Fibroblast of skin of right quadriceps (primary cell): ENCODE measurements around the gene SH3D19.
"Not testable (repeated sequence)": the region's sequence is repeated elsewhere in the genome, so short reads cannot be mapped to it uniquely, and the experiment has no call there.

Experiments
- DNase-seq: peaks from one replicate; pipeline ENCODE4 v3.0.0-alpha.2; 2013

Gene SH3D19

DNA sequence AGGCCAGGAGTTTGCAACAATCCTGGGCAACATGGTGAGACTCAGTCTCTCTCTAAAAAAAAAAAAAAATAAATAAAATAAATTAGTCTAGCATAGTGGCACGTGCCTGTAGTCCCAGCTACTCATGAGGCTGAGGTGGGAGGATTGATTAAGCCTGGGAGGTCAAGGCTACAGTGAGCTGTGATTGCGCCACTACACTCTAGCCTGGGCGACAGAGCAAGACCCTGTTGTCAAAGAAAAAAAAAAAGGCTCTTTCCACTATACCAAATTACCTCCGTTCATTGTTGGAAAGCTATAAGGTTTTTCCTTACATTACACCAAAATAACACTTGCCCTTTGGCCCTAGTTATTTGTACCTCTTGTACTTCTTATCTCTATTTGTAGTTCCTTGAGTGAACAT is 58.3 kb downstream of the SH3D19 start:
- DNase-seq: no peak

DNA sequence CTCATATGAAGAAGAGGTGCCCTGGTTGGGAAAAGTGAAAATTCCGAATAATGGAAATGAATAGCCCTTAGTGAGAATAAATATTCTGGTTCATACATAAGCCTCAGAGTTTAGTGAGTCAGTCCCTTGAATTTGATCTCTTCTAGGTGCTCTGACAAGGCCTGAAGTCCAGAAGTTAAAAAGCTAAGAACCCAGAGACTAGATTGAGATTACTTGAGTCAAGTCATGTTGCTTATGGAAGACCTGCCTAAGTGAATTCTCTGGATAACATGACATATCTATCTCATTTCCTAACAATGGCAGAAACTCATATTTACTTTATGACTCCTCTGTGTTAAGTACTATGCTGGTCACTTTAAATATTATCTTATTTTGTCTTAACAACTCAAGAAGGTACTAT is 58.9 kb downstream of the SH3D19 start:
- no peak for DNase-seq

GRCh38 chr4:151263455-151263854 is 62.0 kb downstream of the SH3D19 start:
- DNase-seq: no peak

GRCh38 chr4:151260526-151260925 is 64.9 kb downstream of the SH3D19 start:
- peak; percentile 11 for DNase-seq

DNA sequence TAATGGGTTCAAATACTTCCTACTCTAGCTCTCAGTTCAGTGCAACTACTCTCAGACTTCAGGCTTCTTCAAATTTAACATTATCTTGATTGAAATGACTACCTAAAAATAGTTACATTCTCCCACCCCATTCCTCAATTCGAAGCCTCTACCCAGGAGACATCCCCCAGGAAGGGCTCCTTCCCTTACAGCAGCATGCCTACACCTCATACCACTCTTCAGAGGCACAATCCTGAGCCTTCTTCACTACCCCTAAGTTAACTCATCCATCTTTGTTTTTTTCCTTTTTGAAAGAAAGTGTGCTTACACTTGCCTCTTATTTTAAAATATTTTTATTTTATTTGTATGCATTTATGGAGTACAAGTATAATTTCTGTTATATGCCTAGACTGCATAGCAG is 65.7 kb downstream of the SH3D19 start:
- DNase-seq: no peak

GRCh38 chr4:151257704-151258103 is 67.7 kb downstream of the SH3D19 start:
- DNase-seq: no peak

- no peak for DNase-seq
These were observed 69.3 kb downstream of the SH3D19 start for GRCh38 chr4:151256134-151256533.

GRCh38 chr4:151255680-151256079 is 69.7 kb downstream of the SH3D19 start:
- DNase-seq: not testable (repeated sequence)

DNA sequence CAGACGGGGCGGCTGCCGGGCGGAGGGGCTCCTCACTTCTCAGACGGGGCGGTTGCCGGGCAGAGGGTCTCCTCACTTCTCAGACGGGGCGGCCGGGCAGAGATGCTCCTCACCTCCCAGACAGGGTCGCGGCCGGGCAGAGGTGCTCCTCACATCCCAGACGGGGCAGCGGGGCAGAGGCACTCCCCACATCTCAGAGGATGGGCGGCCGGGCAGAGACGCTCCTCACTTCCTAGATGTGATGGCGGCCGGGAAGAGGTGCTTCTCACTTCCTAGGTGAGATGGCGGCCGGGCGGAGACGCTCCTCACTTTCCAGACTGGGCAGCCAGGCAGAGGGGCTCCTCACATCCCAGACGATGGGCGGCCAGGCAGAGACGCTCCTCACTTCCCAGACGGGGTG is 70.2 kb downstream of the SH3D19 start:
- DNase-seq: not testable (repeated sequence)

GRCh38 chr4:151251603-151252304 is 73.7 kb downstream of the SH3D19 start:
- no peak for DNase-seq

GRCh38 chr4:151250706-151251105 is 74.7 kb downstream of the SH3D19 start:
- no peak for DNase-seq

DNA sequence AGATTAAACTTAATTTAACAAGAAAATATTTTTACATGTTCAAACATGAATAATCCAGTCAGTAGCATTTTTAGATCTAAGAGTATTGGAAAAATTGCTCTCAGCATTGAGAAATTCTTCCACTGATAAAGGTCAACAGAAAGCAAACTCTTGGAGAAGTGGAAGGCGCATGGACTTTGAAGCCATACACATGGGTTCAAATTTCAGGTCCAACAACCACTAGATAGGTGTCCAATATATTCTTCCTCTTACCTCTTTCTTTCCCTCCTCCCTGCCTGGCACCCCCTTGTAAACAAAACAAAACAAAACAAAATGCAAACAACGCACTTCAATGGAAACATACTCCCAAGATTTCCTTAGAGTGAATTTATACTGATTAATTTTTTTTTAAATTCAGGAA is 76.9 kb downstream of the SH3D19 start:
- DNase-seq: no peak

DNA sequence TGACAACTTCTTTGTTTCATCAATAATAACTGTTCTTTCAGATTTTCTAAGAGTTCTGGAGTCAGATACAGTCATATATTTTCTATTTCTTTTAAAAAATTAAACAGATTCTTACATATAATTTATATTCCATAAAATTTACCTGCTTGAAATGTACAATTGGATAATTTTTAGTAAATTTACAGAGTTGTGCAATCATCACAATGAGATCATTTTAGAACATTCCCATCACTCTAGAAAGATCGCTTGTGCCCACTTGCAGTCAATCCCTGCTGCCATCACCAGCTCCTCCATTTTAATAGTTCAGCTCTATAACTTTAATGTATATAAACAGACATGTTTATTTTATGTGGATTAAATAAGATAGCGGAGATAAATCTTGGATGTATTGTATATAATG is 78.0 kb downstream of the SH3D19 start:
- DNase-seq: no peak

GRCh38 chr4:151246742-151247141 is 78.7 kb downstream of the SH3D19 start:
- no peak for DNase-seq

GRCh38 chr4:151242305-151242704 is 83.1 kb downstream of the SH3D19 start:
- no peak for DNase-seq

DNA sequence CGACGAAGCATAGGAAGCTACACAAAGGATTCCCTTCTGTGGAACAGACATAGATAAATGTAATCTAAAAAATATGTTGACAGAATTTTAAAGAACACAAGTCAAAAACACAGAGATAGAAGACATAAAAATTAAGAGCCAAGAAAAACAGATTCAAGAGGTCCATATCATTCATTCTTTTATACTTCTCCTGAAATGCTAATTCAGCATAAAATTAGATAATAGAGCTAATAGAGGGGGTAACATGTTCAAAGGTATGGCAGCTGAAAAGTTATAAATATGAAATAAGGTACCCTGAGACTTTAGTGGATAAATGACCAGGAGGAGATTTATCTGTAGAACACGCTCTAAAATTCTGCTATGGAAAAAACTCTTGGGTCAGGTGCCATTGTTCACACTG is 85.8 kb downstream of the SH3D19 start:
- no peak for DNase-seq

DNA sequence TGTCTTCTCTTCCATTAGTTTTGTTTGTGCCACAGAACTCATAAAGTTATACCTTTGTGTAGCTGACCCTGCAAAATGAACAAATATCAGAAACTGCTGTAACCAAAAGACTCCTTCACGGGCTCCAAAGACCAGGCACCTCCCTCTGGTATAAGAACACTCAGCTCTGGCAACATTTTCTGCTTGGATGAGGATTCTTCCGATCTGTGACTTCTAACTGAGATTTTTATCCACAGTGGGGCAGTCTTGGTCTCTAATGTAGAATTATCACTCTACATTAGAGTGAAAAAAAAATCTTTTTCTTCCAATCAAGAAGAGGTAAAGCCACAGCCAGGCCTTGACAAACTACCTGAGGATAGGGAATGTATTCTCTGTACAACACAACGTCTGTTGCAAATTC is 86.9 kb downstream of the SH3D19 start:
- DNase-seq: no peak

- no peak for DNase-seq
These were observed 89.4 kb downstream of the SH3D19 start for GRCh38 chr4:151236036-151236435.

DNA sequence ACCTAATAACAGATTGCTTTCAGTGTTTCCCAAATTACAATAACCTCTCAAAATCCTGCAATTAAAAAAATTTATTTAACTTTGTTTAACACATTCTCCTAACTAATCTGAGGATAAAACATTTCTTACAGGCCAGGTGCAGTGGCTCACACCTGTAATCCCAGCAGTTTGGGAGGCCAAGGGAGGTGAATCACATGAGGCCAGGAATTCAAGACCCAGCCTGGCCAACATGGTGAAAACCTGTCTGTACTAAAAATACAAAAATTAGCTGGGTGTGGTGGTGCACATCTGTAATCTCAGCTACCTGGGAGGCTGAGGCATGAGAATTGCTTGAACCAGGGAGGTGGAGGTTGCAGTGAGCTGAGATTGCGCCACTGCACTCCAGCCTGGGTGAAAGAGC is 90.0 kb downstream of the SH3D19 start:
- DNase-seq: not testable (repeated sequence)

DNA sequence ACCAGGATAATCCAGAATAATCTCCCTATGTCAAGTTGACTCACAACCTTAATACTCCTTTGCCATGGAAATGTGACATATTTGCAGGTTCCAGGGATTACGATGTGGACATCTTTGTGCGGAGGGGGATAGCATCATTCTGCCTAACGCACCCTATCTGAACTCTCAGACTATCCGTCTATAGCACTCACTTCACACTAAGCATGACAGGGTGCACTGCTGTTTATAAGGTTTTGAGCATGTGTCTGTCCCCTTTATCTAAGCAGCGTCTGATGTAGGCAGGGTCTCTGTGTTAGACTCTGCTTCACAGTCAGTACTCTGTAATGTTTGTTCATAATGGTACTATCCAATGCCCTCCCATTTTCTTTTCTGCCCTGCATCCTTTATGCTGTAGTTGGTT is 91.8 kb downstream of the SH3D19 start:
- DNase-seq: no peak

GRCh38 chr4:151231915-151232595 is 93.3 kb downstream of the SH3D19 start:
- DNase-seq: peak; percentile 14

GRCh38 chr4:151228189-151229119 is 97.0 kb downstream of the SH3D19 start:
- peak; percentile 78 for DNase-seq

GRCh38 chr4:151227731-151228130 is 97.7 kb downstream of the SH3D19 start:
- DNase-seq: peak; percentile 77

DNA sequence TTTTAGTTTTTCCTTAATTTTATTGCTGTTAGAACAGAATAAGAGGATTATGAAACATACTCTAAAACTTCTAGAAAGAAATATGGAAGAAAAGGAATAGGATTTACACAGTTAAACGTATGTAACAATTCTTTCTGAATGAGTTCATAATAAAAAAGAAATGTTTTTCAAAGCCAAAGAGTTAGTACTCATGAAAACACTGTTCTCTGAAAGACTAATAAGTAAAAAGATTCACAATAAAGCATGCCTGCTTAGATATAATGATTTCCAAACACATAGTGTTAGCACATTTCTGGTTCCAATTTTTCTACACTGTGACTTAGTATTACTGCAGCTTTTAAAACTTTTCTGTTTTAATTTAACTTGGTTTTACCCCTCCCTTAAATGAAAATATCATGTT is 98.2 kb downstream of the SH3D19 start:
- no peak for DNase-seq
